Prostate gland (tissue), 2 donors: ENCODE results near the gene B4GALT1. TPM values are rescaled to one million over a fixed set of nuclear protein-coding genes. Genes with fewer than 3 reads are reported as not detected.
A peak's percentile ranks its signal among the peaks of the same experiment; 100 is the strongest.
"Not testable (repeated sequence)": the region's sequence is repeated elsewhere in the genome, so short reads cannot be mapped to it uniquely, and the experiment has no call there.

Experiments
- DNase-seq: peaks from one replicate; pipeline ENCODE4 v3.0.0-alpha.2; 2019; ENCODE audit warnings: low spot score
- H3K27ac ChIP-seq, 2 donors: fragments of 200-600 bp; sonication (generic); 2 replicates each; pipeline ENCODE4 v1.5.1; 2017 to 2019
- H3K27me3 ChIP-seq: fragments of 200-600 bp; sonication (generic); replicated peaks from 2 replicates; pipeline ENCODE4 v1.5.1; 2019; ENCODE audit not compliant: insufficient read depth
- H3K36me3 ChIP-seq, 2 donors: fragments of 200-600 bp; sonication (generic); 1 replicate in 1 of 2; 2 replicates in 1 of 2; pipeline versions ENCODE4 v1.5.1 to v1.8.1; 2017 to 2019
- H3K4me1 ChIP-seq: fragments of 200-600 bp; sonication (generic); replicated peaks from 2 replicates; pipeline ENCODE4 v1.5.1; 2019
- H3K4me3 ChIP-seq, 2 donors: fragments of 200-600 bp; sonication (generic); 2 replicates each; pipeline ENCODE4 v1.5.1; 2017 to 2019
- H3K9me3 ChIP-seq: fragments of 200-600 bp; sonication (generic); 2 replicates; pipeline ENCODE4 v1.5.1; 2017
- CTCF ChIP-seq, 4 experiments: fragments of 200-600 bp in 2 of 4; fragments of 450-650 bp in 2 of 4; sonication (generic) in 2 of 4; IDR thresholded peaks; 1 replicate in 3 of 4; 2 replicates in 1 of 4; pipeline ENCODE4 v1.5.1; 2016 to 2019; ENCODE audit warnings: antibody characterized with exemption in 4 of 4, mild to moderate bottlenecking in 2 of 4, moderate library complexity in 2 of 4
- POLR2A ChIP-seq: fragments of 450-650 bp; IDR thresholded peaks from one replicate; pipeline ENCODE4 v1.6.1; 2016; ENCODE audit warnings: antibody characterized with exemption, mild to moderate bottlenecking
- POLR2AphosphoS5 ChIP-seq: sonication (generic); formaldehyde crosslinking; IDR thresholded peaks from one replicate; pipeline ENCODE4 v1.6.1; 2017; ENCODE audit warnings: antibody characterized with exemption
- WGBS: methylation state at CpG from one replicate; pipeline ENCODE4 v1.1.5; 2018; 5-methylcytosine and 5-hydroxymethylcytosine counted together
- intact Hi-C: fragments of 100-400 bp; cut with DNase I; formaldehyde crosslinking; loops from one replicate; pipeline ENCODE4 v1.14.2; 2022
- total RNA-seq, 2 donors: library from RNA; depleted of rRNA; stranded (reverse); fragments of >200 nt; gene quantifications; one replicate each; pipeline ENCODE4 v1.1.0, GENCODE V29; 2016

Gene B4GALT1
- total RNA-seq, 2 donors from 2014 or later, result 153 to 185 TPM

GRCh38 chr9:33097192-33097591, 69.9 kb downstream of the B4GALT1 start:
- TF ChIP-seq POLR2AphosphoS5, result no peak
- TF ChIP-seq CTCF (IDR thresholded peaks at IDR 0.05), result no peak
- no peak for TF ChIP-seq POLR2A
- Histone ChIP-seq H3K4me1 (no peaks in the 10 kb centered on the region), H3K36me3 (no peaks in the 10 kb centered on the region), H3K4me3 (no peak overlapping the region), H3K9me3 (no peaks in the 10 kb centered on the region), H3K27ac (no peak overlapping the region), H3K27me3 (no peaks in the 10 kb centered on the region)
- DNase-seq, result no peak
- intact Hi-C loops, result no loop called here
- WGBS, result 70% methylated on average over 3 of the region's 3 CpGs

DNA sequence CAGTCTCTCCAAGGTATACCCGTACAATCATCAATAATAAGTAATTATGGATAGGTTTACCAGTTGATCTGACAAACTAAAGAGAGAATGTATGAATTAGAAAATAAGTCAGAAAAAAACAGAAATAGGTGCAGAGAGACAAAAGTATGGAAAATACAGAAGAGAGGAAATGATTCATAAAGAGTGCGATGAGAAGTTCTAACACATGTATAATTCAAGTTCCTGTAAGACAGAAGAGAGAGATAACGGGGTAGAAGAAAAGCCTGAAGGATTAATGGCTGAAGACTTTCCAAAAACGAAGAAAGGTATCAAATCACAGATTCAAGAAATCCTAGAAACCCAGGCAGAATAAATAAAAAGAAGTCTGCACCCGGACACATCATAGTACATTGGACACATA, 74.5 kb downstream of the B4GALT1 start:
- Histone ChIP-seq H3K9me3 (no peaks in the 10 kb centered on the region), H3K4me3 (no peak overlapping the region), H3K36me3 (no peaks in the 10 kb centered on the region), H3K27ac (no peak overlapping the region), H3K27me3 (no peaks in the 10 kb centered on the region), H3K4me1 (no peaks in the 10 kb centered on the region)
- intact Hi-C loops, result no loop called here
- 79% methylated on average over 5 of the region's 5 CpGs for WGBS
- TF ChIP-seq CTCF (IDR thresholded peaks at IDR 0.05) (no peak), POLR2AphosphoS5 (no peak), POLR2A (no peak)
- no peak for DNase-seq

DNA sequence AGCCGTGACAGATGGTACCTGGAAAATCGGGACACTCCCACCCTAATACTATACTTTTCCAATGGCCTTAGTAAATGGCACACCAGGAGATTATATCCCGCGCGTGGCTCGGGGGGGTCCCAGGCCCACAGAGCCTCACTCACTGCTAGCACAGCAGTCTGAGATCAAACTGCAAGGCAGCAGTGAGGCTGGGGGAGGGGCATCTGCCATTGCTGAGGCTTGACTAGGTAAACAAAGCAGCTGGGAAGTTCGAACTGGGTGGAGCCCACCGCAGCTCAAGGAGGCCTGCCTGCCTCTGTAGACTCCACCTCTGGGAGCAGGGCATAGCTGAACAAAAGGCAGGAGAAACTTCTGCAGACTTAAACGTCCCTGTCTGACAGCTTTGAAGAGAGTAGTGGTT, 81.5 kb downstream of the B4GALT1 start:
- DNase-seq, result not testable (repeated sequence)

DNA sequence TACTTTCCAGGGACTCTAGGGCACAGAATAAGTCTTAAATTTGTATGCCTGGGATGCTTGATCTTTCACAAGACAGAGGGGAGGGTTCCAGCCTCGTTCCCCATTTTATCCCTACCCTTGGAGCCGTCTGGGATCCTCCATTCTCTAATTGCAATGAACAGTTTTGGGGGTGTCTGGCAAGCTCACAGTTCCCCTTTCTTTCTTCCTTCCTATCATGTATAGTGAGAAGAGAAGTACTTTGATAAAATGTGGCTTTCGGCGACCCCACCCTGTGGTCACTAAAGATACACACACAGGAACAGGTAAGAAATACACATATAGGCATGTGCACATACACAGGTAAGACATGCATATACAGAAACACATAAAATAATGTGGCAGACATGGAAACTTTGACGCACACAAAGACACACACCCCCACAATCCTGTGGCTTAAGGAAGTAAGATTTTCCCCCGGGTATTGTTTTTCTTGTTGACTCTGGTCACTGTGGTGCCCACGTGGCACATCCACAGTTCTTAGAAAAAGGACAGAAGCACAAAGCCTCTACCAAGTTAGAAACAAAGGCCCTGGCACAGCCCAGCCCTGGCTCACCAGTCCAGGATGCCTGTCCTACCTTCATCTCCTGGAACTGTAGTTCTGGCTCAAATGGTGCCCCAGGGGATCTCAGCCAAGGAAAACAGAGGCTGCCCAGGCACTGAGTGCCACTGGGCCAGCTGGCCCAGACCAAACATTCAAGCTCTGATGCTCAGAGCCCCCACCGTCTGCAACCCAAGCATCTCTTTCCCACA, 84.4 kb downstream of the B4GALT1 start:
- Histone ChIP-seq H3K36me3 (no peaks in the 10 kb centered on the region), H3K9me3 (no peaks in the 10 kb centered on the region), H3K4me3 (no peak overlapping the region), H3K27me3 (no peaks in the 10 kb centered on the region), H3K4me1 (no peaks in the 10 kb centered on the region), H3K27ac (peak overlapping the region; percentile 30 to 73)
- intact Hi-C loops, result loop anchor here (1.0 to 5.0 kb wide), 2 partner anchors 85 to 144 kb away; partner anchors contain the start of gene B4GALT1
- TF ChIP-seq POLR2A (no peak), CTCF (IDR thresholded peaks at IDR 0.05) (peak in 1 of 4 experiments; percentile 6), POLR2AphosphoS5 (no peak)
- WGBS, result 63% methylated on average over 8 of the region's 8 CpGs
- no peak for DNase-seq

More for the DNA sequence above, 81.5 kb downstream of the B4GALT1 start:
- H3K27ac ChIP-seq, H3K4me1 ChIP-seq, H3K9me3 ChIP-seq, intact Hi-C loops, H3K4me3 ChIP-seq, H3K27me3 ChIP-seq, H3K36me3 ChIP-seq: not testable (repeated sequence)
- WGBS, result 89% methylated on average over 9 of the region's 9 CpGs

DNA sequence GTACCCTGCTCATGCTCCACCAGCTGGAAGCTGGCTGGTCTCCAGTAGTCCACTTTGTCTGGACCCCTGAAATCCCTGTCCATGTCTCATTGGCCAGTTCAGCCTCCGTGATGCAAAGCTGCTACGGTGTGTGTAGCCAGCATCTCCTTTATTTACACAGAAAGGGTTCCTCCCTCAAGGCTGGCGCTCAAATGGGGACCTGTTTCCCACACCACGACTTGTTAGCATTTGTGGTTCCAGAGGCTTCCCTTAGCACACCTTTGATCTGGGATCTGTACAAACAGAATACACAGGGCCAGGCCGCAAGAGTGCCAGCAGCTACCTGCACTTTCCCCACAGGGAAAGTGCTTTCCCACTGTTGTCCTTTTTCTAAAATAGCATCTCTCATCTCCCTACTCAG, 85.0 kb downstream of the B4GALT1 start:
- peak; percentile 40 for DNase-seq
- TF ChIP-seq POLR2AphosphoS5 (no peak), CTCF (IDR thresholded peaks at IDR 0.05) (no peak), POLR2A (no peak)
- WGBS, result 29% methylated on average over 5 of the region's 5 CpGs

More for the DNA sequence above, 85.0 kb downstream of the B4GALT1 start:
- Histone ChIP-seq H3K36me3 (no peaks in the 10 kb centered on the region), H3K4me3 (no peak overlapping the region), H3K4me1 (no peaks in the 10 kb centered on the region), H3K27me3 (no peaks in the 10 kb centered on the region), H3K27ac (peak overlapping the region; percentile 30 to 73), H3K9me3 (no peaks in the 10 kb centered on the region)
- intact Hi-C loops, result loop anchor here (1.0 to 5.0 kb wide), 2 partner anchors 85 to 144 kb away; partner anchors contain the start of gene B4GALT1
